Lower leg skin (tissue), 4 donors: ENCODE data around the gene HIRA. TPM values are rescaled to one million over a fixed set of nuclear protein-coding genes. Genes with fewer than 3 reads are reported as not detected.

ENCODE experiments used
- DNase-seq, 2 donors: peaks; one replicate each; pipeline ENCODE4 v3.0.0-alpha.2; 2019; ENCODE audit warnings: low spot score in 2 of 2
- H3K4me3 ChIP-seq: fragments of 200-600 bp; sonication (generic); 2 replicates; pipeline ENCODE4 v1.5.1; 2017; ENCODE audit warnings: mild to moderate bottlenecking, low read depth; ENCODE audit not compliant: poor library complexity, severe bottlenecking
- CTCF ChIP-seq, 3 donors: fragments of 450-650 bp; IDR thresholded peaks; one replicate each; pipeline ENCODE4 v1.5.1; 2016; ENCODE audit warnings: antibody characterized with exemption in 3 of 3, mild to moderate bottlenecking in 3 of 3, moderate library complexity in 2 of 3
- POLR2A ChIP-seq, 2 donors: fragments of 450-650 bp; IDR thresholded peaks; one replicate each; pipeline ENCODE4 v1.6.1; 2016 to 2017; ENCODE audit warnings: antibody characterized with exemption in 2 of 2, mild to moderate bottlenecking in 1 of 2, moderate library complexity in 1 of 2
- WGBS, 2 donors: methylation state at CpG; one replicate each; pipeline ENCODE4 v1.1.5; 2018; 5-methylcytosine and 5-hydroxymethylcytosine counted together
- intact Hi-C: fragments of 100-400 bp; cut with DNase I; formaldehyde crosslinking; loops from one replicate; pipeline ENCODE4 v1.15.0; 2023; ENCODE audit warnings: low total_unique reads
- total RNA-seq, 4 donors: library from RNA; depleted of rRNA; stranded (reverse); fragments of >200 nt; gene quantifications; one replicate each; pipeline ENCODE4 v1.1.0, GENCODE V29; 2016

Gene HIRA
- total RNA-seq, 4 donors from 2014 or later: 11.5 to 21.1 (median 18.2) TPM

- no peak for TF ChIP-seq CTCF (IDR thresholded peaks at IDR 0.05)
- no peak for TF ChIP-seq POLR2A (IDR thresholded peaks at IDR 0.05)
- intact Hi-C loops: no loop called here
Measured at GRCh38 chr22:19285831-19286230, 145.7 kb downstream of the HIRA start.

More at GRCh38 chr22:19285831-19286230, 145.7 kb downstream of the HIRA start:
- WGBS, 2 donors: 54 to 77% methylated on average over 1 of the region's 1 CpG
- H3K4me3 ChIP-seq: no peak overlapping the region
- DNase-seq: no peak

Other genes starting within 250 kb of the HIRA start
- gene CLTCL1, start 140.0 kb downstream of the HIRA start, total RNA-seq: 1 to 10 TPM; 4.0 to 9.6 (median 7.6) TPM
- gene MRPL40, start 812 bp upstream of the HIRA start, total RNA-seq: 10 to 100 TPM; 19.6 to 33.9 (median 23.4) TPM
- gene C22orf39, start 16.0 kb upstream of the HIRA start, total RNA-seq: 10 to 100 TPM; 31.0 to 50.4 (median 42.1) TPM
- 10 to 100 TPM; 21.9 to 40.9 (median 34.5) TPM for gene UFD1, start 47.5 kb upstream of the HIRA start, total RNA-seq
- 1 to 10 TPM in 3 of 4 donors, under 1 TPM in 1; 0.39 to 3.9 (median 2.0) TPM for gene CDC45, start 48.2 kb upstream of the HIRA start, total RNA-seq
- gene CLDN5, start 92.7 kb upstream of the HIRA start, total RNA-seq: 100 to 1,000 TPM in 2 of 4 donors, 10 to 100 TPM in 2; 94.9 to 170 (median 117) TPM